ENCODE measurements around the gene ARSJ.
"Not testable (repeated sequence)": the region's sequence is repeated elsewhere in the genome, so short reads cannot be mapped to it uniquely, and the experiment has no call there.

DNA sequence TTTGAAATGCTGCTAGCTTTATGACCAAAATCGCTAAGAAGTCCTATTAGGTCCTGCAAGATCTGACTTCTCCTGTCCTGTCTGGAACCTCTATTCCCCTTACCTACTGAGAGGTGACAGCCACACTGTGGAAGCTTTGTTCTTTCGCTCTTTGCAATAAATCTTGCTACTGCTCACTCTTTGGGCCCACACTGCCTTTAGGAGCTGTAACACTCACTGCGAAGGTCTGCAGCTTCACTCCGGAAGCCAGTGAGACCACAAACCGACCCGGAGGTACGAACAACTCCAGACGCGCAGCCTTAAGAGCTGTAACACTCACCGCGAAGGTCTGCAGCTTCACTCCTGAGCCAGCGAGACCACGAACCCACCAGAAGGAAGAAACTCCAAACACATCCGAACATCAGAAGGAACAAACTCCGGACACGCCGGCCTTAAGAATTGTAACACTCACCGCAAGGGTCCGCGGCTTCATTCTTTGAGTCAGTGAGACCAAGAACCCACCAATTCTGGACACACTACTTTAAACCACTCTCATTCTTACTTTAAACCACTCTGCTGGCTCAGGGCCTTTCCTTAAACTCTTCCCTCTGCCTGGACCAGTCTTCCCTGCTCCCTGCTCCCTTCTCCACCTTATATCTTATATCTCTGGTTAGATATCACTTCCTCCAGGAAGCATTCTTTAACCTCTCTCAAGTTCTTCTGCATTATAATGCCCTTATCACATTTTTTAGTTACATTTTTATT, 25.2 kb upstream of the ARSJ start:
- TF ChIP-seq, protein P1, sequence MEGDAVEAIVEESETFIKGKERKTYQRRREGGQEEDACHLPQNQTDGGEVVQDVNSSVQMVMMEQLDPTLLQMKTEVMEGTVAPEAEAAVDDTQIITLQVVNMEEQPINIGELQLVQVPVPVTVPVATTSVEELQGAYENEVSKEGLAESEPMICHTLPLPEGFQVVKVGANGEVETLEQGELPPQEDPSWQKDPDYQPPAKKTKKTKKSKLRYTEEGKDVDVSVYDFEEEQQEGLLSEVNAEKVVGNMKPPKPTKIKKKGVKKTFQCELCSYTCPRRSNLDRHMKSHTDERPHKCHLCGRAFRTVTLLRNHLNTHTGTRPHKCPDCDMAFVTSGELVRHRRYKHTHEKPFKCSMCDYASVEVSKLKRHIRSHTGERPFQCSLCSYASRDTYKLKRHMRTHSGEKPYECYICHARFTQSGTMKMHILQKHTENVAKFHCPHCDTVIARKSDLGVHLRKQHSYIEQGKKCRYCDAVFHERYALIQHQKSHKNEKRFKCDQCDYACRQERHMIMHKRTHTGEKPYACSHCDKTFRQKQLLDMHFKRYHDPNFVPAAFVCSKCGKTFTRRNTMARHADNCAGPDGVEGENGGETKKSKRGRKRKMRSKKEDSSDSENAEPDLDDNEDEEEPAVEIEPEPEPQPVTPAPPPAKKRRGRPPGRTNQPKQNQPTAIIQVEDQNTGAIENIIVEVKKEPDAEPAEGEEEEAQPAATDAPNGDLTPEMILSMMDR (IDR thresholded peaks at IDR 0.05): not testable (repeated sequence)
- not testable (repeated sequence) for TF ChIP-seq POLR2A (IDR thresholded peaks at IDR 0.05)

All from right lobe of liver (tissue), 4 donors.